GM21390 (cell line): ENCODE data around the gene EVI5L.
A peak's percentile ranks its signal among the peaks of the same experiment; 100 is the strongest.

Source experiments
- ATAC-seq: cut with Tn5 transposase; IDR thresholded peaks from one replicate; pipeline ENCODE4 v1.9.1; 2021; ENCODE audit not compliant: unreplicated experiment

EVI5L gene

DNA sequence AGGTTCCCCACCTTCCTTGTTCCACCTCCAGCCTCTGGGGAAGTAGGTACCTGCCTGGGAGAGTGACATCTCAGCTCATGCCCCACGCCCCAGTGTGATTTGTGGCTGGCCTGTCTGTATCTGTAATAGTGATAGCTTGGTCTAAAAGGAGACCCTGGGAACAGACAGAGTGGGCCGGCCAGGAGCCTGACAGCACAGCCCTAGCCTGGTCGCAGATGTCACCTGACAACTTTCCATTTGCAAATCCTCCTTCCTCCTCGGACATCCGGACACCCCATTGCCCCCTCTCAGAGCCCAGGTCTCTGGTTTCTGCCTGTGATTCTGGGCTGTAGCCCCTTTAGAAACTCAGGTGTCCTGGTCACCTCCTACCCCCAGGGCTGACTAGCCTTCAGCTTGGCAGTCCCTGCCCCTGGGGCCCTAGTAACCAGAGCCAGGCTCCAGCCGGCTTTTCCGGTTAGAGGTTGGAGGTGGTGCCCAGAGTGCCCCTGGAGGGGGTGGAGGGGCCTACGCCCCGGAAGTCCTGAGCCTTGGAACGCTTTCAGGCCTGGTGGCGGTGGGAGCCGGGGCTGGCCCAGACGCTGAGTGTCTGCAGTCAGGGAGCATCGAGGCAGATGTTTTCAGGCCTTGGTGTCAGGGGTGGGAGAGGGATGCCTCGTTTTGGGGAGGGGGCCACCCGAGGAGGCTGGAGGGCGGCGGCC is 64.7 kb downstream of the EVI5L start:
- ATAC-seq, result no peak

DNA sequence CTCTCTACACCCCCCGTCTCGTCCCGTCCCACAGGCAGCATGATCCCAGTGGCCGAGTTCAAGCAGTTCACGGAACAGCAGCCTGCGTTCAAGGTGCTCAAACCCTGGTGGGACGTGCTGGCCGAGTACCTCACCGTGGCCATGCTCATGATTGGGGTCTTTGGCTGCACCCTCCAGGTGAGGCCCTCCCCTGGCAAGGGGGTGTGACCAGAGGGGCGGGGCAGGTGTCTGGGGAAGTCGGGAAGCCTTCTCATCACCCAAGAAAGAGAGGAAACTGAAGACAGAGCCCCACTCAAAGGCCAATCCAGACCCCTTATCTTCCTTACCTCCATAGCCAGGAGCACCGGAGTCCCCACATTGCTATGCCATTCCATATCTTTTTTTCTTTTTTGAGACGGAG is 65.5 kb downstream of the EVI5L start:
- ATAC-seq, result no peak

DNA sequence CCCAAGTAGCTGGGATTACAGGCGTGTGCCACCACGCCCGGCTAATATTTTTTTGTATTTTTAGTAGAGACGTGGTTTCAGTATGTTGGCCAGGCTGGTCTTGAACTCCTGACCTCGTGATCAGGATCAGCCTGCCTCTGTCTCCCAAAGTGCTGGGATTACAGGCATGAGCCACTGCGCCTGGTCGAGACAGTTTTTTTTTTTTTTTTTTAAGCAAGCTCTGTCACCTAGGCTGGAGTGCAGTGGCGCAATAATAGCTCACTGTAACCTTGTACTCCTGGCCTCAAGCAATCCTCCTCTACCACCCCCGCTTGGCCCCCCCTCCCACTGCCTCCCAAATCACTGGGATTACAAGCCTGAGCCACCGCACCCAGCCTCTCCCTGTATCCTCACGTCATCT is 67.3 kb downstream of the EVI5L start:
- ATAC-seq, result no peak

DNA sequence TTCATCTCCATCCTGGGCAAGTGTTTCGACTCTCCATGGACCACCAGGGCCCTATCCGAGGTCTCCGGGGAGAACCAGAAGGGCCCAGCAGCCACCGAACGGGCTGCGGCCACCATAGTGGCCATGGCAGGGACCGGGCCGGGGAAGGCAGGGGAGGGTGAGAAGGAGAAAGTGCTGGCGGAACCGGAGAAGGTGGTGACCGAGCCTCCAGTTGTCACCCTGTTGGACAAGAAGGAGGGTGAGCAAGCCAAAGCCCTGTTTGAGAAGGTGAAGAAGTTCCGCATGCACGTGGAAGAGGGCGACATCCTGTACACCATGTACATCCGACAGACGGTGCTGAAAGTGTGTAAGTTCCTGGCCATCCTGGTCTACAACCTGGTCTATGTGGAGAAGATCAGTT is 68.9 kb downstream of the EVI5L start:
- no peak for ATAC-seq

DNA sequence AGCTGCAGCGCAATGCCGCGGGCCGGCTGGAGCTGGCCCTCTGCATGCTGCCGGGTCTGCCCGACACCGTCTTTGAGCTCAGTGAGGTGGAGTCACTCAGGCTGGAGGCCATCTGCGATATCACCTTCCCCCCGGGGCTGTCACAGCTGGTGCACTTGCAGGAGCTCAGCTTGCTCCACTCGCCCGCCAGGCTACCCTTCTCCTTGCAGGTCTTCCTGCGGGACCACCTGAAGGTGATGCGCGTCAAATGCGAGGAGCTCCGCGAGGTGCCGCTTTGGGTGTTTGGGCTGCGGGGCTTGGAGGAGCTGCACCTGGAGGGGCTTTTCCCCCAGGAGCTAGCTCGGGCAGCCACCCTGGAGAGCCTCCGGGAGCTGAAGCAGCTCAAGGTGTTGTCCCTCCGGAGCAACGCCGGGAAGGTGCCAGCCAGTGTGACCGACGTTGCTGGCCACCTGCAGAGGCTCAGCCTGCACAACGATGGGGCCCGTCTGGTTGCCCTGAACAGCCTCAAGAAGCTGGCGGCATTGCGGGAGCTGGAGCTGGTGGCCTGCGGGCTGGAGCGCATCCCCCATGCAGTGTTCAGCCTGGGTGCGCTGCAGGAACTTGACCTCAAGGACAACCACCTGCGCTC is 69.8 kb downstream of the EVI5L start:
- ATAC-seq, result no peak

DNA sequence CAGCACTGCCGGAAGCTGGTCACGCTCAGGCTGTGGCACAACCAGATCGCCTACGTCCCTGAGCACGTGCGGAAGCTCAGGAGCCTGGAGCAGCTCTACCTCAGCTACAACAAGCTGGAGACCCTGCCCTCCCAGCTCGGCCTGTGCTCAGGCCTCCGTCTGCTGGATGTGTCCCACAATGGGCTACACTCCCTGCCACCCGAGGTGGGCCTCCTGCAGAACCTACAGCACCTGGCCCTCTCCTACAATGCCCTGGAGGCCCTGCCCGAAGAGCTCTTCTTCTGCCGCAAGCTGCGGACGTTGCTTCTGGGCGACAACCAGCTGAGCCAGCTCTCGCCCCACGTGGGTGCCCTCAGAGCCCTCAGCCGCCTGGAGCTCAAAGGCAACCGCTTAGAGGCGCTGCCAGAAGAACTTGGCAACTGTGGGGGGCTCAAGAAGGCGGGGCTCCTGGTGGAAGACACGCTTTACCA is 70.4 kb downstream of the EVI5L start:
- ATAC-seq, result no peak

DNA sequence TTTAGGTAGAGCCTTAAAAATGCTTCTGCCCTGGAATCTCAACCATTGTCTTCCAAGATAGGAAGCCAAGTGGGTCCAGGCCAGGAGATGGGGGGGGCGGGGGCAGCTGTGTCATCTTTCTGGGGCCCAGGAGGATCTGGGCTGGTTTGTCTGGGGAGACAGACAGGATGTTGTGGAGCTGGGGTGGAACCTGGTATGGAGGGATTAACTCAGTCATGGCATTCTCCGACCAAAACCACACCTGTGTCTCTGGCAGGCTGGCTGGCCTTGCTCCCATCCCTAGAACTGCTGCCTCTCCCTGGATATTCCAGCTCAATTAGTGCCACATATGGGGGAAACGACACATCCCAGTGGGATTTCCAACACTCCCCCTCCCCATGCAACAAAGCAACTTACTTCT is 70.9 kb downstream of the EVI5L start:
- no peak for ATAC-seq

DNA sequence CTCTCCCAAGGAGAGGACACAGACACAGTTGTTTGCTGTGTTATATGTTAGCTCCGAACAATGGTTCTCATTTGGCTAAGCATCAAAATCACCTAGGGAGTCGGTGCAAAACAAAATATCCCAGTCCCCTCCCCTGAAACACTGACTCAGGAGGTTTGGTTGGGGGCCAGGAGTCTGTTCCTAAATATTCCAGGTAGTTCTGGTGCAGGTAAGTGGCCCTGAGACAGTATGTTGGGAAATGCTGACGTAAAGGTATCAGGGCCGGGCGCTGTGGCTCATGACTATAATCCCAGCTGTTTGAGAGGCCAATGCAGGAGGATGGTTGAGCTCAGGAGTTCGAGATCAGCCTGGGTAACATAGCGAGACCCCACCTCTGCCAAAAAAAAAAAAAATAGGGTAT is 71.3 kb downstream of the EVI5L start:
- no peak for ATAC-seq

DNA sequence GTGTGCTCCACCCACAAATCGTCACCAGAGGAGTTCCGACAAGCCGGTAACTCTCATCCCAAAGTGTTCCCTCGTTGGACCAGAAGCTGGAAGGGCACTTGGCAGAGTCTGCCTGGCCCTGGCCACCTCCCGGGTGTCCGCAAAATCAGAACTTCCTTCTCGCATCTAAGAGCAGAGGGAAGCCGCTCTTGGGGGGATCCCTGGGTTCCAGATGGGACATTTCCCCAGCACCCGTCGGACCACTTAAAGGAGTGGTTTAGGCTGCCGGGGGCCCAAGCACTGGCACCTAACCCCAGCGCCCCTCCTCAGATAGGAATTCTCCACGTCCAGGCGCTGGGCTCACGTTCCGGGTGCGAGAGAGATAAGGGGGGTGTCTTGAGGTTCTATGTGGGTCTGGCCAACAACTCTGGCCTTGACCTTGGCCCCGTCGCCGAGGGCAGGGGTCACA is 72.8 kb downstream of the EVI5L start:
- ATAC-seq, result no peak

DNA sequence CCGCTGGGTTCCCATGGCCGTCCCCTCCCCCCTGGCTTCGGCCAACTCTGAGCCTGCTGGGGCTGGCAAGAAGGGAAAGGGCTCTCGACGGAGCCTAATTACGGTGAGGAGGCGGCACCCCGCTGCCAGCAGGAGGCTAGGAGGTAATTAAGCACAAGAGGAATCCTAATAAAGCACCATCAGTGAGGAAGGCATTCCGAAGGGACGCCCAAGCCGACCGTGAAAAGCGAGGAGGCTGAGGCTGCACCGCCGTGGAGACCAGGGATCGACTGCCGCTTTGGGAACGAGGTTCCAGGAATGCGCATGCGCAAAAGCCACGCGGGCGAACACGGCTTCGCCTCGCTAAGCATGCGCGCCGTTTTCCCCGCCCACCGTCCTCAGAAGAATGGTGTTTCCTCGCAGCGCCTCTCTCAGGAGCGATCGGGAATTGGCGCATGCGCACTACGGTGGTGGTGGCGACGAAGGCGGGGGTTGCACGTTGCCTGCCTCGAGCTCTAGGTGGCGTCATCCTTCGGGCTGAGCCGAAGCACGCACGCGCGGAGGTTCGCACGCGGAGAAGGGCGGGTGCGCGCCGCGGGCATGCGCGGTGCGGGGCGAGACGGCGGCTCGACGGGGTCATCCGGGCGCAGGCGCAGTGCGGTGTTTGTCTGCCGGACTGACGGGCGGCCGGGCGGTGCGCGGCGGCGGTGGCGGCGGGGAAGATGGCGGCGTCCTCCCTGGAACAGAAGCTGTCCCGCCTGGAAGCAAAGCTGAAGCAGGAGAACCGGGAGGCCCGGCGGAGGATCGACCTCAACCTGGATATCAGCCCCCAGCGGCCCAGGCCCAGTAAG is 73.4 kb downstream of the EVI5L start, which contains the start of gene MAP2K7:
MAP2K7 (plus strand) TSS at position 634 of the 830 bp plus-strand sequence; CDS start at position 702, 68 bp downstream.
- ATAC-seq, result peak; percentile 74

DNA sequence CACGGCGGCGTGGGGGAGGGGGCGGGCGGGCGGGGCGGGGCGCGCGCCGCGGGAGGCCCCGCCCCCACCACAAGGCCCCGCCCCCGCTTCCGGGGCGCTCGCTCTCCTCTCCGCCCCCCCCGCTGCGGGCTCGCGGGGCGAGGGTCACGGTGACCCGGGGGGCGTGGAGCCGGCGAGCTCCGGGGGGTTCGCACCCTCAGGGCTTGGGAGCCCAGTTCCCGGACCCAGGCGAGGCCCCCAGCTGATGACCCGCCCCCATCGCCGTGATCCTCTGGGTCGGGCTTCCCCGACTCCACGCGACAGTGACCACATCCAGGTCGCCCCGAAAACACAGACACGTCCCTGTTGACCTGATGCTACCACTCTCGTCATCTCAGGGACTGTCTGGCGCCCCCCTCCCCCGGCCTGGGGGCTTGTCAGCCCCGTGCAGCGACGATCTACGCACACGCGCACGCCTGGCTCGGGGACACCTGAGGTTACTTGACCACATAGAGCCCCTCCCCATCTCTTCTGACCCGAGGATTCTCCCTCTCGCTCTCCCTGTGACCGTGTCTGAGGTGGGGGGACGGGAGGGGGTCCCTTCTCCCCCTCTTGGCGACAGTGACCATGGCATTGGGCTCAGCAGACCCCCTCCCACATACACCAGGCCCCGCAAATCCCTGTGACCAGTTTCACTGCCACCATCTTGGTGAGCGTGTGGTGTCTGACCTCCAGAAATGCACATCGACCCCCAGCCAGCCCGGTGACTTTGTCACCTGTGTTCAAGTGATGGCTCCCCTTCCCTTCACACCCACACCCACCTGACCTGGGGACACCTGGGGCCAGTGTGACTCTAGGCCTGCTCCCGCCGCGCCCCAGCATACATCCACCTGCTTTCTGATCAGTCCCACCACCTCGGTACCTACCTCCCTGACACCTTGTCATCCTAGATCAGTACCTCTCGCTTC is 74.3 kb downstream of the EVI5L start:
- peak; percentile 26 for ATAC-seq

DNA sequence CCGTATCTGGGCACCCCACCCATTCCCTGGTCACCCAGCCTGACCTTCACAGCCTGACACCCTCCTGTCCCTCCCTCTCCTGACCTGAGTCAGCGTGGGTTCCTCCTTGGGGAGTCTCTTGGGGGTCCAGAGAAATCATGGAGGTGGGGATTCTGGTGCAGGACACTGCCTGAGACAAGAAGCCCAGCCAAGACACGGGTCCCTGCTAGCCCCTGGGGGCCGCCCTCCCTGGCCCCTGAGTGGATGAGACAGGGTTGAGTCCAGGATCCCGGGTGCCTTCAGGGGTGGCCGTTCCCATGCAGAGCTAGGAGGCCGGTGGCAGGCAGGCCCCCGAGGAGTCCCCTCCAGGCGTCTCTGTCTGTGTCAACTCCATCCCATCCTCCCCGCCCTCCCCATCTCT is 75.2 kb downstream of the EVI5L start:
- ATAC-seq, result no peak

DNA sequence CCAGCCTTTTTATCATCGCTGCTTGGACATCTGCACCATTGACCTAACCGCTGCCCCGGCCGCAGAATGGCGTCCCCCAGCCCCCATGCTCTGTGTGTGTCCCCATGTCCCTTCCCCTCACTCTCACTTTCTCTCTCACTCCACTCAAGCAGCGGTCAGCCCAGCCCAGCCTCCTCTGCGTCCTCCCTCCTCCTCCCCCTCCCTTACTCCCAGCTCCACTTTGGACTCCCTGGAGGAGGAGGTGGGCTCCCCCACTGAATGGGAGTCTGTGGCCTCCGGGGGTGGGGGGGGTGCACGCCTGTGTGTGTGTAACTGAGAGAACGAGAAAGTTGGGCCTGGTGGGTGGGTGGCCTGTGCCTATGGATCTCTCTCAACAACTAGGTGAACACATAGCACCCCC is 75.8 kb downstream of the EVI5L start:
- ATAC-seq, result no peak

DNA sequence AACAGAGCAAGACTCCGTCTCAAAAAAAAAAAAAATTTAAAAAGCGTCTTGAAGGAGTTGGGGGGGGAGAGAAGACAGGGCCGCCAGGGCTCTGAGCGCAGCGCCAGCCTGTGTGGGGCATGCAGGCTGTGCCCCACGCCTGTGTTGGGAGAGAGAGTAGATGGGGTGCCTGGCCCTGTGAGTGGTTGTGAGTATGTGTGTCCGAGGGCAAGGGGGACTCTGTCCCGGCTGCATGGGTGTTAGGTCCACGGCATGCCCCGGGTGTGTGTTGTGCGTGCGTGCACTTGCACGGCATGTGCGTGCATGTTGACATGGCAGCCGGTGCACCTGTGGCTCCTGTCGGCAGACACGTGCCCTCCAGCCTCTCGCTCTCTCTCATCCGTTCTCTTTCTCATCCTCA is 77.1 kb downstream of the EVI5L start:
- no peak for ATAC-seq

DNA sequence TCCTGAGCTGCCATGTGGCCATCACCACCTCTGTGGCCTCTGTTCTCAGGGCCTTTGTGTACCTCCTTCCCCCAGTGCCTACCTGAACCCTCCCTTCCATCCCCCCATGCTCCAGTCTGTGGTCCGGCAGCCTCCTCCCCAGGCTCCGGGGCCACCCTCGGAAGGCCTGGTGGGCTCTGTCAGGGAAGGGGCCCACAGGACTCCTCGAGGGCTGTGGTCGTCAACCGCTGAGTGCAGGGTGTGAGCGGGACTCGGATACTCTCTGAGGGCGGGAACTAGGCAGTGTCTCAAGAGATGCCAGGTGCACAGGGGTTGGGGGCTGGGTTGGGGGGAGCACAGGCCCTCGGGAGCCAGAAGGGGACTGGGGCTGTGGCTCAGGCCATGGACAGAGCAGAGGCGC is 77.5 kb downstream of the EVI5L start:
- ATAC-seq, result no peak

DNA sequence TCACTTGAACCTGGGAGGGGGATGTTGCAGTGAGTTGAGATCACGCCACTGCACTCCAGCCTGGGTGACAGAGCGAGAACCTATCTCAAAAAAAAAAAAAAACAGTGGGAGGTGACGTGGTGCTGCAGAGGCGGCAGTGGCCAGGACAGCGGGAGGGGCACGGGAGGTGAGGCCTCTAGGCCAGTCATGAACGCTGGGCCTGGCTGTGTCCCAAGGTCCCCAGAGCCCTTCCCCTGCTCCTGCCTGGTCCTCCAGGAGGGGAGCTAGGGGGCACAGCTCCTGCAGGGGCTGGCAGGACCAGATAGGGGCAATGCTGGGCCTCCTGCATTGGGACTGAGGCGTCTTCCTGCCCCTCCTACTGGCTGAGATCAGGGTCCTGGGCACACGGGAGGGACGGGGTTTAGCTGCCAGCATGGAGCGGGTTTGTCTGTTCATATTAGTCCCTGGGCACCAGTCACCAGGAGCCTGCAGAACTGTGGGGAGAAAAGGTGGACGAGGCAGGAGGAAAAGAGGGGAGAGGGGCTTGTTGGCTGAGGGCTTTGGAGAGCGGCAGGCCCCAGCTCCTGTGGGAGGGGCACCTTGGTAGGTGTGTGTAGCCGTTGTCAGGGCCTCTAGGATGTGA is 78.2 kb downstream of the EVI5L start:
- no peak for ATAC-seq

DNA sequence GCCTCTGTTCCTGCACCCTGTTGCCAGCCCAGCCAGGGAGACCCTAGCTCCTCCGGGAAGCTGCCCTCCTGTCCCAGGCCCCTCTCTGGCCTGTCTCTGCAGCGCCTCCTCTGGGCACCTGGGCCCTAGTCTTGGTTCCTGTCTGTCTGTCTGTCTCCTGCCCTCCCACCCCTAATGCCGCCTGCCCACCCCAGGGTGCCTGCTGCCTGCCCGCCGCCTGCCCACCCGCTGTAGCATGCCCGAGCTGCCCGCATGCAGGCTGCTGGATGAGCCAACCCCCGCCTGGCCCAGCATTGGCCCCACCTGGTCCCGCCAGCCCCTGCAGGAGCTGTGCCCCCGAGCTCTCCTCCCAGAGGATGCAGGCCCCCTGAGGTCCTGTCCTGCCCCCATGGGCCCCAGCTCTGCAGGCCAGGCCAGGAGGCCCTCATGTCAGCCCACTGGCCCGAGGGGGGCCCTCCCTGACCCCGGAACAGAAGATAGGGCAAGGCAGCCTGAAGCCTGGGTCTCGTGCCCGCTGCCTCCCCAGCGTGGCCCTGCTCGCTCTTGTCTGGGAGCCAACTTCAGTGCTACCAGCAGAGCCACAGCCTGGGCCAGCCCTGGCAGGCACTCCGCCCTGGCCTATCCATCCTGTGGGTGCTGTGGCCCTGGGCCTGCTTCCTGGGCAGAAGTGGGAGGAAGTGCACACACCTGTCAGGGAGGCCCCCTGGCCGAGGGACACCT is 78.9 kb downstream of the EVI5L start:
- ATAC-seq, result no peak

DNA sequence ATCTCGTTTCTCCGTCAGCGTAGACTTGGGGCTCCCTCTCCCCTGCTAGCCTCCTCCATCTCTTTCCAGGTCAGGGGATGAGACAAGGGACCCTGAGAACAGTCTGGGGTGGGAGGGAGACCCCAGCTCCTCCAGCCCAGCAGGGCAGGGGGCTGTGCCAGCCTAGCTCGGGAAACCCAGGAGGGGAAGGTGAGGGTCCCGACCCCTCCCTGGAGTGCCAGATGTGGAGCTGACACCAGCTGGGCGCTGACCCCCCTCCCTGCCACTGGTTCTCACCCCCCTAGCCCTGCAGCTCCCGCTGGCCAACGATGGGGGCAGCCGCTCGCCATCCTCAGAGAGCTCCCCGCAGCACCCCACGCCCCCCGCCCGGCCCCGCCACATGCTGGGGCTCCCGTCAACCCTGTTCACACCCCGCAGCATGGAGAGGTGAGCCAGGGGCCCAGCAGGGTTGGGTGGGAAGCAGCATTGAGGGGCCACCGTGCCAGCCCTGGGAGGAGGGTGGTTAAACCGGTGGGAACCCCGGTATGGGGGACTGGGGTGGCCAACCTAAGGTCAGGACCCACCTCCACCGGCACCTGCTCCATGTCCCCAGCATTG is 79.6 kb downstream of the EVI5L start:
- ATAC-seq, result no peak
